Transverse colon (tissue), 4 donors: ENCODE results near the gene PTDSS2. TPM values are rescaled to one million over a fixed set of nuclear protein-coding genes. Genes with fewer than 3 reads are reported as not detected.

Source experiments
- DNase-seq: peaks from one replicate; pipeline ENCODE4 v3.0.0-alpha.2; 2019
- H3K27ac ChIP-seq, 4 donors: fragments of 200-600 bp; sonication (generic); 2 replicates each; pipeline ENCODE4 v1.5.1; 2016 to 2018; ENCODE audit warnings: inconsistent platforms in 4 of 4
- H3K27me3 ChIP-seq: fragments of 200-600 bp; sonication (generic); 2 replicates; pipeline ENCODE4 v1.5.1; 2017; ENCODE audit warnings: inconsistent platforms
- H3K36me3 ChIP-seq, 4 donors: fragments of 200-600 bp; sonication (generic); 2 replicates each; pipeline ENCODE4 v1.5.1; 2017 to 2019; ENCODE audit warnings: inconsistent platforms in 4 of 4
- H3K4me1 ChIP-seq, 4 donors: fragments of 200-600 bp; sonication (generic); 2 replicates each; pipeline ENCODE4 v1.5.1; 2017 to 2020; ENCODE audit warnings: inconsistent platforms in 4 of 4
- H3K4me3 ChIP-seq, 4 donors: fragments of 200-600 bp; sonication (generic); 1 replicate in 1 of 4; 2 replicates in 3 of 4; pipeline versions ENCODE4 v1.5.1 to v1.6.1; 2017 to 2019; ENCODE audit warnings: inconsistent platforms in 4 of 4
- H3K9me3 ChIP-seq, 2 donors: fragments of 200-600 bp; sonication (generic); 2 replicates each; pipeline ENCODE4 v1.5.1; 2017 to 2019; ENCODE audit warnings: inconsistent platforms in 2 of 2
- EP300 ChIP-seq: sonication (generic); formaldehyde crosslinking; IDR thresholded peaks from one replicate; pipeline ENCODE4 v1.6.1; 2017; ENCODE audit warnings: antibody characterized with exemption, low read depth
- POLR2A ChIP-seq: fragments of 450-650 bp; IDR thresholded peaks from one replicate; pipeline ENCODE4 v1.6.1; 2016; ENCODE audit warnings: antibody characterized with exemption, mild to moderate bottlenecking, moderate library complexity
- POLR2AphosphoS5 ChIP-seq, 3 donors: sonication (generic); formaldehyde crosslinking; IDR thresholded peaks; one replicate each; pipeline ENCODE4 v1.6.1; 2016; ENCODE audit warnings: antibody characterized with exemption in 3 of 3
- WGBS, 2 donors: methylation state at CpG; one replicate each; pipeline ENCODE4 v1.1.5; 2018; ENCODE audit warnings: low coverage in 1 of 2; 5-methylcytosine and 5-hydroxymethylcytosine counted together
- in situ Hi-C, 4 donors: fragments of 200-750 bp; cut with MboI; loops; one replicate each; pipeline versions ENCODE4 v1.15.0 to v1.15.1; 2017; ENCODE audit warnings: low sequenced_read_pairs in 3 of 4, low pct_ligation_motif_present in 1 of 4, low pct_unique_long_range_greater_than_20kb in 1 of 4
- intact Hi-C: fragments of 100-400 bp; cut with DNase I; formaldehyde crosslinking; loops from one replicate; pipeline ENCODE4 v1.15.1; 2023; ENCODE audit warnings: low total_unique reads
- total RNA-seq, 4 donors: library from RNA; depleted of rRNA; stranded (reverse); fragments of >200 nt; gene quantifications; one replicate each; pipeline ENCODE4 v1.1.0, GENCODE V29; 2016
- TF ChIP-seq, protein P1 (sequence below), 5 experiments: fragments of 200-600 bp in 3 of 5; fragments of 450-650 bp in 2 of 5; sonication (generic) in 3 of 5; IDR thresholded peaks; 1 replicate in 2 of 5; 2 replicates in 3 of 5; pipeline ENCODE4 v1.5.1; 2016 to 2017; ENCODE audit warnings: antibody characterized with exemption in 5 of 5, inconsistent platforms in 3 of 5, mild to moderate bottlenecking in 2 of 5, moderate library complexity in 1 of 5

The PTDSS2 gene
- total RNA-seq, 4 donors from 2014 or later, result 28.5 to 264 (median 76.0) TPM

DNA sequence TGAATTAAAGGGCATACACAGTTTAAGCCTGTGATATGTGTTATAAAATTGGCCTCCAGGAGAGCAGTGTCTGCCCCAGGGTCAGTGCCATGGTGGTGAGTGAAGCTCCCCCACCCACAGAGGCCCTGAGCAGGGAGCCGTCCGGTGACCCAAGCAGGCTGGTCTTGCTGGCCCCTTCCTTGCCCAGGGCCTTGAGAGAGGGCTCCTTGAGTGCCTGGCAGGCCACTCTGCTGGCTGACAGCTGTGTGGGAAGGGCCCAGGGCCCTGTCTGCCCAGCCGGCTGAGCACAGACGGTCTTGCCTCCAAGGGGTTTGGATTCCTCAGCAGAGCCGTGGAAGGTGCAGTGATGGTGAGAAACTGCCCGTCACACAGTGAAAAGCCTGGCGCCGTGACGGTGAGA, 25.9 kb downstream of the PTDSS2 start:
- H3K4me1 ChIP-seq, result no peaks in the 10 kb centered on the region
- H3K27ac ChIP-seq, result no peak overlapping the region
- intact Hi-C loops (no loop called here), in situ Hi-C loops (no loop called here)
- no peak for DNase-seq
- H3K9me3 ChIP-seq, result no peaks in the 10 kb centered on the region
- no peaks in the 10 kb centered on the region for H3K27me3 ChIP-seq
- TF ChIP-seq, protein P1, sequence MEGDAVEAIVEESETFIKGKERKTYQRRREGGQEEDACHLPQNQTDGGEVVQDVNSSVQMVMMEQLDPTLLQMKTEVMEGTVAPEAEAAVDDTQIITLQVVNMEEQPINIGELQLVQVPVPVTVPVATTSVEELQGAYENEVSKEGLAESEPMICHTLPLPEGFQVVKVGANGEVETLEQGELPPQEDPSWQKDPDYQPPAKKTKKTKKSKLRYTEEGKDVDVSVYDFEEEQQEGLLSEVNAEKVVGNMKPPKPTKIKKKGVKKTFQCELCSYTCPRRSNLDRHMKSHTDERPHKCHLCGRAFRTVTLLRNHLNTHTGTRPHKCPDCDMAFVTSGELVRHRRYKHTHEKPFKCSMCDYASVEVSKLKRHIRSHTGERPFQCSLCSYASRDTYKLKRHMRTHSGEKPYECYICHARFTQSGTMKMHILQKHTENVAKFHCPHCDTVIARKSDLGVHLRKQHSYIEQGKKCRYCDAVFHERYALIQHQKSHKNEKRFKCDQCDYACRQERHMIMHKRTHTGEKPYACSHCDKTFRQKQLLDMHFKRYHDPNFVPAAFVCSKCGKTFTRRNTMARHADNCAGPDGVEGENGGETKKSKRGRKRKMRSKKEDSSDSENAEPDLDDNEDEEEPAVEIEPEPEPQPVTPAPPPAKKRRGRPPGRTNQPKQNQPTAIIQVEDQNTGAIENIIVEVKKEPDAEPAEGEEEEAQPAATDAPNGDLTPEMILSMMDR (IDR thresholded peaks at IDR 0.05), result no peak
- TF ChIP-seq POLR2AphosphoS5 (IDR thresholded peaks at IDR 0.05), result no peak
- no peak for TF ChIP-seq POLR2A
- no peak for TF ChIP-seq EP300
- H3K36me3 ChIP-seq, result no peaks in the 10 kb centered on the region
- 97% methylated on average over 9 of the region's 9 CpGs; no CpG with 5 or more reads in 1 of the 2 donors for WGBS, 2 donors
- no peak overlapping the region for H3K4me3 ChIP-seq

DNA sequence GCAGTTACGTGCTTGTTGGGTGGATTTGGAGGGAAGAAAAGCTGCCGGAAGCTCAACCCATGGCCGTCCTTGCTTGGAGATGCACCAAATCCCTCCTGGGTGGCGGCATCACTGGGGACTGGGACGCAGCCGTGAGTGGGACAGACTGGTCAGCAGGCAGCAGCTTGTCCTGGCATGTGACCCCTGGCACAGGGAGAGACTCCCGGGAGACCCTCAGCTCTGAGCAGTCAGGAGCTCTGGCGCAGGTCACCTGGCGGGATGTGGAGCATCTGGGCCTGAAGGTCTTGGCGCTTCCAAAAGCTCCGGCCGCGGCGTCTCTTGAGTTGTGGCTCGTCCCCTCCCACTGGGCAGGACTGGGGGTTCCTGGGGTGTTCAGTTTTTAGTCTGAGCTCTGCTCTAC, 26.3 kb downstream of the PTDSS2 start:
- H3K9me3 ChIP-seq, result no peaks in the 10 kb centered on the region
- in situ Hi-C loops (no loop called here), intact Hi-C loops (no loop called here)
- H3K27me3 ChIP-seq, result no peaks in the 10 kb centered on the region
- 94% methylated on average over 15 of the region's 15 CpGs; no CpG with 5 or more reads in 1 of the 2 donors for WGBS, 2 donors
- H3K27ac ChIP-seq, result no peak overlapping the region
- H3K4me1 ChIP-seq, result no peaks in the 10 kb centered on the region
- no peaks in the 10 kb centered on the region for H3K36me3 ChIP-seq
- no peak for DNase-seq
- no peak for TF ChIP-seq EP300
- H3K4me3 ChIP-seq, result no peak overlapping the region

DNA sequence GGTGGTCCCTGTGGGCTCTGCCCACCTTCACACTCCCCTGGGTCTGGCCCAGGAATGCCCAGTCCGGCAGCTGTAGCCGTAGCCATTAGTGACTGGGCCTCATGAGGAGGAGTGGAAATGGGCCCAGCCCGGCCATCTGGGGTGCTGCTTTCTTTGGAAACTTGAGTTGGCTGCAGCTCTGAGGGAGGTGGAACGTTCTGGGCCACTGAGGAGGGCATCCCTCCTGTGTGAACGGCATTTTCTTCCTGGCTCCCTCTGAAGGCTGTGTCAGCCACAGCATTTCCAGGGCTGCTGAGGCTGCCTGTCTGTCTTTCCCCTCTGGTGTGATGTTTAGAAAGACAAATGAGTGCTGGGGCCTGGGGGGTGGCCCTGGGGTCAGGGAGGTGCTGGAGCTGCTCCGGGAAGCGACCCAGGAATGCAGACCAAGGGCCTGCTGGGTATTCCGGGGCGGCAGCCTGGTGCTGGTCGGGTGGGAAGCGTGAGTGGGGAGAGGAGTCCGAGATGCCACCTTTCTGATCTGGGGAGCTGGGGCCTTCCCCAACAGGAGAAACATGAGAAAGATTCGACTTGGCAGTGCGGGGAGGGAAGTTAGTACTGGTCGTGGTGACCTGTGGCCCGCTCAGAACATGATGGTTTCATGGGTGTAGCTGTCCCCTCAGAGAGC, 27.1 kb downstream of the PTDSS2 start:
- TF ChIP-seq POLR2AphosphoS5 (IDR thresholded peaks at IDR 0.05), result no peak
- no peak for TF ChIP-seq EP300
- no peak for TF ChIP-seq POLR2A
- TF ChIP-seq, protein P1 (IDR thresholded peaks at IDR 0.05), result no peak
- no peak for DNase-seq
- Histone ChIP-seq H3K9me3 (no peaks in the 10 kb centered on the region), H3K4me1 (no peaks in the 10 kb centered on the region), H3K27me3 (no peaks in the 10 kb centered on the region), H3K4me3 (no peak overlapping the region), H3K27ac (no peak overlapping the region), H3K36me3 (no peaks in the 10 kb centered on the region)
- intact Hi-C loops, result no loop called here
- in situ Hi-C loops, result no loop called here
- 86% methylated on average over 16 of the region's 16 CpGs; no CpG with 5 or more reads in 1 of the 2 donors for WGBS, 2 donors

DNA sequence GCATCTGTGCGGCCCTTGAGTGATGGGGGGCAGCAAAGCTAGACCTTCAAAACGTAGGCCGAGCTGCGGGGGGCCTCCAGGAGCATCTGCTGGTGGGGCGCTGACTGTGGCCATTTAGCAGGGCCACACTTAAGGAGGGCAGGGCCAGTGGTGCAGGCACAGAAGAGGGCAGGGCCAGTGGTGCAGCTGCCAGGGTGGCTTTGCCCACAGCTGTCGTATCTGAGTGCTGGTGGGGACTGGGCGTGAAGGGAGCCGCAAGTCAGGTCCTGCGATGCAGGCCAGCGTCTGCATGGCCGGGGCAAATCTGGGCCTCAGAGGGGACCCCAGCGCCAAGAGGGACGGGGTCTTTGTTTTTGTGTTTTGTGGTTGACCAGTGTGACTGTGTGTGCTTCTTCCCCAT, 29.2 kb downstream of the PTDSS2 start:
- no peaks in the 10 kb centered on the region for H3K36me3 ChIP-seq
- TF ChIP-seq POLR2AphosphoS5 (IDR thresholded peaks at IDR 0.05) (no peak), POLR2A (no peak), EP300 (no peak)
- TF ChIP-seq, protein P1 (IDR thresholded peaks at IDR 0.05), result no peak
- H3K27ac ChIP-seq, result no peak overlapping the region
- H3K4me3 ChIP-seq, result no peak overlapping the region
- DNase-seq, result no peak
- intact Hi-C loops, result no loop called here
- in situ Hi-C loops, result no loop called here
- H3K27me3 ChIP-seq, result no peaks in the 10 kb centered on the region
- no peaks in the 10 kb centered on the region for H3K4me1 ChIP-seq
- WGBS, 2 donors, result 94% methylated on average over 13 of the region's 13 CpGs; no CpG with 5 or more reads in 1 of the 2 donors
- no peaks in the 10 kb centered on the region for H3K9me3 ChIP-seq

DNA sequence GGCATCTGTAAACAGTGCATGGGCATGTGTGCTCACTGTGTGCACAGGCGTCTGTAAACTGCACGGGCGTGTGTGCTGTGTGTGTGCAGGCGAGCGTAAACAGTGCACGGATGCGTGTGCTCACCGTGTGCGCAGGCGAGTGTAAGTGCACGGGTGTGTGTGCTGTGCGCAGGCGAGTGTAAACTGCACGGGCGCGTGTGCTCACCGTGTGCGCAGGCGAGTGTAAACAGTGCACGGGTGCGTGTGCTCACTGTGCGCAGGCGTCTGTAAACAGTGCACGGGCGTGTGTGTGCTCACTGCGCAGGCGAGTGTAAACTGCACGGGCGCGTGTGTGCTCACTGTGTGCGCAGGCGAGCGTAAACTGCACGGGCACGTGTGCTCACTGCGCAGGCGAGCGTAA, 34.5 kb downstream of the PTDSS2 start:
- WGBS, 2 donors, result 95% methylated on average over 38 of the region's 38 CpGs; no CpG with 5 or more reads in 1 of the 2 donors
- in situ Hi-C loops, result no loop called here

More for the DNA sequence above, 34.5 kb downstream of the PTDSS2 start:
- TF ChIP-seq, protein P1 (IDR thresholded peaks at IDR 0.05), result no peak
- TF ChIP-seq POLR2AphosphoS5 (IDR thresholded peaks at IDR 0.05) (no peak), EP300 (no peak), POLR2A (no peak)
- intact Hi-C loops, result no loop called here
- no peaks in the 10 kb centered on the region for H3K36me3 ChIP-seq
- no peak for DNase-seq
- no peak overlapping the region for H3K4me3 ChIP-seq
- H3K9me3 ChIP-seq, result no peaks in the 10 kb centered on the region
- no peaks in the 10 kb centered on the region for H3K27me3 ChIP-seq
- H3K4me1 ChIP-seq, result peaks cover 0 to 5% (median 4%) of the 10 kb centered on the region in 4 donors
- H3K27ac ChIP-seq, result no peak overlapping the region
